ENCODE results near the gene LDB3.

The LDB3 gene

DNA sequence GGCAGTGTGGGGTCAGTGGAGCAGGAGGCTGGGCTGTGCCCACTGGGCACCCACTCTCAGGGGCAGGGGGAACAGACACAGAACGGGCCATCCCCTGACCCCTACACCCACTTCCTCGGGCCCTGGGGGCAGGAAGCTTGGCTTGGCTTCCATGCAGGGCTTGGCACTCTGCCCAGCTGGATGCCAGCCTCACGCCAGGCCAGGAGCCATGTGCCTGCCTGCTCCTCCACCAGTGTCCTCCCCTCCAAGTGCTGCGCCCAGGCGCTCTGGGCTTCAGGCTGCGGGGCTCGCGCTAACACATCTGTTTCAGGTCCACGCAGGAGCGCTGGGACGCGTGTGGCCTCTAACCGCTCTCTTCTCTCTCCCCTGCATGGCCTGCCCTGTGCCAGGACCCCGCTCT is 12.7 kb downstream of the LDB3 start:
- no peak overlapping the region for H3K27ac ChIP-seq
- DNase-seq (ENCODE audit: low read depth, low spot score), result no peak

DNA sequence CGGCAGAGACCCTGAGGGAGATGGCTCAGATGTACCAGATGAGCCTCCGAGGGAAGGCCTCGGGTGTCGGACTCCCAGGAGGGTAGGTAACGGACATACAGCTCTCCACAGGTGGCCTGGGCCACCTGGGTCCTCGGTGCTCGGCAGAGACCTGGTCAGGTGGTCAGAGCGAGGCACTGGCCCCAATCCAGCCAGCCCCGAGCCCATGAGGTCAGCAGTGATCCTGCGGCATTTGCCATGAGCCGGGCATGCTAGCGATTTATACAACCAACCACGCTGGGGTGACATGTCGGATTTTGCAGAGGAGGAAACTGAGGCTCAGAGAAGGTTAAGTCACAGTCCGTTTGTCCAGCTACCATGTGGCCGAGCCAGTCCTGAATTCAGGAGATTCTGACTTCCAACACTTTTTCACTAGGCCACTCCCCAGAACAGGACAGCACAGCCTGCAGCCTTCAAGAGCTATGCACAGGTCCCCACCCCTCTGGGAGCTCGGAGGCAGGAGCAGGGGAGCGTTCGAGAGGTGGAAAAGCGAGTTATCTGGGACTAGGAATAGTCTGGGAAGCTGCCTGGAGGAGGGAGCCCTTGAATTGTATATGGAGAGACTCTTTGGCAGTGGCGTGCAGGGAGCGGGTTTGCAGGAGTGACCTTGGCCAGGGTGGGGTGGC is 13.5 kb downstream of the LDB3 start:
- DNase-seq (ENCODE audit: low read depth, low spot score), result no peak
- H3K27ac ChIP-seq, result no peak overlapping the region

DNA sequence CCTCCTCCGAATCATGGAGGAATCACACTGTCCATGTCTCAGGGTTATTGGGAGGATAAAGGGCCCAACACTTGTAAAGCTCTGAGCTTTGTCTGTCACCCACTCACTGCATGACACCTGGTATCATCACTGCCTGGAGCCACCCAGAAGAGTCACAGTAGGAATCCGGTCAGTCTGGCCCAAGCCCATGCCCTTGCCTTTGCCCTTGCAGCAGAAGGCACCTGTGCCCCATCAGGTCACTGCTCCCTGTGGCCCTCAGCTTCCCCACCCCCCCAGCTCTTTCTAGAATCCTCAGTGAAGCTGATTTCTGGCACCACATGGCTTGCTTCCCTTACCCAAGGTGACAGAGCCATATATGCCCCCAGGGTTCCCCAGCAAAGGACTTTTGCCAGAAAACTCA is 14.4 kb downstream of the LDB3 start:
- no peak overlapping the region for H3K27ac ChIP-seq
- no peak for DNase-seq (ENCODE audit: low read depth, low spot score)

DNA sequence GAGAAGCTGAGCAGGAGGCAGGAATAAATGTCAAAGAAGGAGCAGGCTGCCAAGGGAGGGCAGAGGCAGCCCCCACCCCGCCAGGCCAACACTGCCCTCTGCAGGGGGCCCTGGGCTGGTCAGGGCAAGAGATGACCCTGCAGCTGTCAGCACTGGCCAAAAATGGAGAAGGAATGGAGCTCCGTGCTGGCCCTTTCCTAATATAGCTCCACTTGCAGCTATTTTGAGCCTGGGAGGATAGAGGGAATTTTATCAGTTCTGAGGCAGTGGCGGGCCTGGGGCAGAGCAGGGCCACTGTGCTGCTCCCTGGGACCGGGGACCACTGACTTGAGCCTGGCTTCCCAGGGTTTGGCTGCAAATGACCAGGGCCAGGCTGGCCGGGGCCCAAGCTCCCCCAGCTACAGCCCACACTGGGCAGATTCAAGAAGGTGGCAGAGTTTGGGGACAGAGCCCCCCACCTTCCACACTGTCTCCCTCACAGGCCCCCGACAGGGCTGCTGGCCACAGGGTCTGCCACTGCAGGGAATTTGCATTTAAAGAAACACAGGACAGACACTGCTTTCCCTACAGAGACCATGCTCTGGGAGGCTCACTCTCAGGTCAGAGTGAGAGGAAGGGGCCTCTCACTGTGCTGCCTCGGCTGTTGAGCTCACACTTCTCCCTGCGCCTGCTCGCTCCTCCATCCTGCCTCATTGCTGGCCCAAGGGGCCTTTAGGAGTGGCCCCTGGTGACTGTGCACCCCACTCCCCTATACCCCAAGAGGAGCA is 16.2 kb downstream of the LDB3 start:
- no peak for DNase-seq (ENCODE audit: low read depth, low spot score)
- no peak overlapping the region for H3K27ac ChIP-seq

DNA sequence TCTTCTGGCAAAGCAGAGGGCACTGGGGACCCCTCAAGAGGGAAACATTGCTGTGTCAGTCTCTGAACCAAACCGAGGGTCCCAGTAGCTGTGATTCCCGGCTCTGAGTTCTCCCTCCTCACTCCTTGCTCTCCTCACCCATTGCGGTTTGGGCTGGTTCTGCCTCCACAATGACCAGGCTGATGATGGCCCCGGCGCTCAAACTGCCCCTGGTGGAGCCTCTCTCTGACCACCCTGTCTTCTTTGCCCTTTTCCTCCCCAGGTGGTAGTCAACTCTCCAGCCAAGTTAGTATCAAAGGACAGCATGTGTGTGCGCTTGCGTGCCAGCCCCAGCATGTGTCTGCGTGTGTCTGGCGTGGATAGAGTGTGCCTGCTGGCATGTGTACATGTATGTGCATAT is 17.1 kb downstream of the LDB3 start:
- no peak overlapping the region for H3K27ac ChIP-seq
- DNase-seq (ENCODE audit: low read depth, low spot score), result no peak

DNA sequence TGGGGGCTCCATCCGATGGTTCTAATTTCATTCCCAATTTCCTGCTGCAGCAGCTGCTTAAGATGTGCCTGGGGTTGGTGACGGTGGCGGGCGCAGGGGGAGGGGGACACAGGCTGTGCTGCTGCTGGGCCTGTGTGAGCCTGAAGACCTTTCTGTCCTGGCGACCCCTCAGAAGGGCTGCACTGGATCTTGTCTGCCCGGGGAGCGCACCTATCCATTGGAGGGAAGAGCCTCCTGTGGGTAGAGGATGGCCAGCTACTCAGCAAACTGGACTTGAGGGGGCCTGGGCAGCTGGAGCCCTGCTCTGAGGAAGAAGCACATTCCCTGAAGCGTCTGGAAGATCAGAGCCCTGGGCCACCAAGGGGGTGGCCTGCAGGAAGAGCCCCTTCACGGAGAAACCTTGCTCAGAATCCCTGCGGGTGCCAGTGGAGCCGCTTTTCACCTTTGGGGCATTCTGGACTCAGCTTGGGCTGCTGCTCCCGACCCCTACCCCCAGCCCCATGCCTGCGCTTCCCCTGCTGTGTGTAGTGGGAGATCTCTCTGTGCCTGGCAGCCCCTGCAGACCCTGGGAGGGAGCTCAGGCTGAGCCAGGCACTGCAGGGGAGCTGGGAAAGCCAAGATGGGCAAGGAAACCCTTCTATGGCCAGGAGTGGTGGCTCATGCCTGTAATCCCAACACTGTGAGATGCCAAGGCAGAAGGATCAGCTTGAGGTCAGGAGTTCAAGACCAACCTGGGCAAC is 17.8 kb downstream of the LDB3 start:
- DNase-seq (ENCODE audit: low read depth, low spot score), result no peak

DNA sequence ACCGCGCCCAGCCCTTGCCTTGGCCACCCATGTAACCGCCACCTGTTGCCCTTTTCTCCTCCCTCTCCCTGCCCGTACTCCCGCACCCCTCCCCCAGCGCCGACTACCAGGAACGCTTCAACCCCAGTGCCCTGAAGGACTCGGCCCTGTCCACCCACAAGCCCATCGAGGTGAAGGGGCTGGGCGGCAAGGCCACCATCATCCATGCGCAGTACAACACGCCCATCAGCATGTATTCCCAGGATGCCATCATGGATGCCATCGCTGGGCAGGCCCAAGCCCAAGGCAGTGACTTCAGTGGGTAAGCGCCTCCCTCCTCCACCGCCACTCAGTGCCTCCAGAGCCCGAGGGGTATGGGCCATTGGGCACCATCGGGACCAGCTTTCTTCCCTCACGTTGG is 18.7 kb downstream of the LDB3 start:
- H3K27ac ChIP-seq, result no peak overlapping the region
- no peak for DNase-seq (ENCODE audit: low read depth, low spot score)

More for the DNA sequence above, 17.8 kb downstream of the LDB3 start:
- H3K27ac ChIP-seq, result no peak overlapping the region

DNA sequence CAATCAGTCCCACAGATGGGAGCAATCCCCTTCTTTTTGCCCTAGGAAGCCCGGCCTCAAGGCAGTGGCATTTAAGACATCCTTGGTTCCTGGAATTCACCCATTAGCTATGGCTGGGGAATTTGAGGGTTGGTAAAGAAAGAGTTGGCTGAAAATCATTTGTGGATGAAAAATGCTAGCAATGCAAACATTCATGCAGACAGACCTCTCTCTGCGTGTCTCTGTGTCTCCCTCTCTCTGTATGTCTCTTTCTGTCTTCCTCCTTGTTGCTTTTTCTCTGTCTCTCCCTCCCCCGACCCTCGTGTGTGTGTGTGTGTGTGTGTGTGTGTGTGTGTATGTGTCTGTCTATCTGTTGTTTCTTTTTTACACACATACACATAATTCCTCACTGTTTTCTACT is 19.4 kb downstream of the LDB3 start:
- DNase-seq (ENCODE audit: low read depth, low spot score), result no peak
- H3K27ac ChIP-seq, result no peak overlapping the region

DNA sequence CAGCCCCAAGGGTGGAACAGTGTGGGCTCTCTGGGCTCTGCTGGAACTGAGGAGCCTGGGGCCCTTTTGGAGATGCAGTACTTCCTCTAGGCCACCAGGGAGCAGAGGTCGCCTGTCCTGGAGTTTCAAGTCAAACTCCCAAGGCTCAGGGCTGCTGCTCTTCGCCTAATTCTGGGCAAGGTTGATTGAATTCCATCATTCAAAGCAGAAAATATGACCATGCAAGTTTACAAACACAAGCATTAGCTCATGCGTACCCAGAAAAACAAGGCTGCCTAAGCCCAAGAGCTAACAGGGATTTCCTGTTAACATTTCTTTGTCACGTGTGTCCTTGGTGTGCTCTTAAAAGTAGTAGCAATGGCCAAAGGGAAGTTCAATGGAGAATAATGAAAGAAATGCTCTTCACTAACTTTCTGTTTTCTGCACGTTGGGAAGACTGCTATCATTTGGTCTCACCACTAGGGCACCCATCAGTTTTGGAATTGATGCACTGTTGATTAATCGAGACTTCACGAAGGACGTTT is 20.1 kb downstream of the LDB3 start:
- no peak for DNase-seq (ENCODE audit: low read depth, low spot score)
- no peak overlapping the region for H3K27ac ChIP-seq

DNA sequence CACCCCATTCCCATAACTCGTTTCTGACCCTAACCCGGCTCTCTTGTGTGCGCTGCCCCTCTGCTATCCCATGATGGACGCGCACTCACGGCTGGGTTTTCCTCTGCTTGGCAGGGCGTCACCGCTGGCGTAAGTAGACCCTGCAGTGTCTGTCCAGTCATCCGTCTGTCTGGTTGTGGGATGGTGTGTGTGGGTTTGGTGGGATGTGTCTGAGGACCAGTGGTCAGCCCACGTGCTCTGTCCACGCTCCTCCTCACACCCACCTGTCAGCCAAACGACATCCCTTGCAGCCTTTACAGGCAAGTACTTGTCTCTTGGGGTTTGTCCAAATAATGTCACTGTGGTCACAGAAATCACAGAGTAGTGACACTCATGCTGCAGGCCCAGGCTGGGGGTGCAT is 20.8 kb downstream of the LDB3 start:
- no peak overlapping the region for H3K27ac ChIP-seq
- no peak for DNase-seq (ENCODE audit: low read depth, low spot score)

DNA sequence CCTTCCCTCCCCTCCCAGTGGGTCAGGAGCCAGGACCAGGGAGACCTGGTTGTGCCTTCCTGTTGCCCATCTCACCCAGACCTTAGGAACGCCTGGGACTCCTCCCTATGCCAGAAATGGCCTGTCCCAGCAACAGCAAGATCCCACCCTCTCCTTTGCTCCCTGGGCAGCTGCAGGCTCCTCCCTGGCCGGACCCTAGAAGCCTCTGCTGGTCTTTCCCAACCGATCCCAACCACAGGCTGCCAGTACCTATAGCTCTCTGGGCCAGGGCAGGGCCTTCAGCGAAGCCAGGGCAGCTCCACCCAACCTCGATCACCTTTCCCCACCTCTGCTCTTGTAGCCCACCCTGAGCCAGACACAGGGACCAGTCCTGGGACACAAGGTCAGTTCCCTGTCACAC is 21.9 kb downstream of the LDB3 start:
- H3K27ac ChIP-seq, result no peak overlapping the region
- no peak for DNase-seq (ENCODE audit: low read depth, low spot score)

DNA sequence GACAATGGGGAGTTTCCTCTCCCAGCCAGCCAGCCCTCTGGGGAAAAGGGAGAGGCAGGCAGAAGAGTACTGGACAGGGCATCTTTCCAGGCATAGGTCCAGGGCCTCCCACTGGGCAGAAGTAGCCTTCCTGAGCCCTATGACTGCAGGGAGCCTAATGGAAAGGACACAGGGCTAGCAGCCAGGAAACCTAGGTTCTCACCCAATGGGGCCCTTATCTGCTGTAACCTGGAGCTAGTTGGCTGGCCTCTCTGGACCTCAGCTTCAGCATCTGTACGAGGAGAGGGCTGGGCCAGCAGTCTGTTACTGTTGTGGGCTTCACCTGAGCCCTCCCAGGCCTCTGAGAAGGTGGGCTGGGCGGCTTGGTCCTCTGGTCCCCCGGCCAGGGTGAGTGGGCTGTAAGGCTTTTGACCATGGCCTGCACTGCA is 22.4 kb downstream of the LDB3 start:
- no peak overlapping the region for H3K27ac ChIP-seq
- DNase-seq (ENCODE audit: low read depth, low spot score), result no peak

DNA sequence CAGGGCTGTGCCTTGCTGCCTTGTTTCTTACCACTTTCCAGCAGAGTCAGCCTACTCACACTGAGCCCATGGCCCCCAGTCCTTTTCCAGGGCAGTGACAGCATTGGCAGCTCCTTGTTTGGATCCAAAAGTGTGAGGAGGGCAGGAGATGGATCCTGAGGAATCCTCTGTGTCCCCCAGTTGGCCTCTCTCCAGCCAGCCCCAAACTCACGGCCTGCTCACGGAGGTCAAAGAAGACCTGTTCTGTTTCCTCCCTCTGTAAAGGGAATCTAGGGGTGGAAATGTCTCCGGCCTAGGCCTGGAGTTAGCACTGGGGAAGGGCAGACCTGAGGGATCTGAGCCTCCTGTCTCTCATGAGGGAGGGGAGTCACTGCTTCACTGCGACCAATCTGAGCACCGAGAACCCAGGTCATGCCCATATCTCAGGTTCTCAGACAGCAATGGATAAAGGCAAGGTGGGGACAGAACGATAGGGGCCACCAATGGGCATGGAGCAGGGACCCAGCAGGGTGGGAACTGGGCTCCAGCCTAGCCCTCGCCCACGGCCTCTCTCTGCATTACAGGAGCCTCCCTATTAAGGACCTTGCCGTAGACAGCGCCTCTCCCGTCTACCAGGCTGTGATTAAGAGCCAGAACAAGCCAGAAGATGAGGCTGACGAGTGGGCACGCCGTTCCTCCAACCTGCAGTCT is 23.2 kb downstream of the LDB3 start:
- no peak overlapping the region for H3K27ac ChIP-seq
- no peak for DNase-seq (ENCODE audit: low read depth, low spot score)

DNA sequence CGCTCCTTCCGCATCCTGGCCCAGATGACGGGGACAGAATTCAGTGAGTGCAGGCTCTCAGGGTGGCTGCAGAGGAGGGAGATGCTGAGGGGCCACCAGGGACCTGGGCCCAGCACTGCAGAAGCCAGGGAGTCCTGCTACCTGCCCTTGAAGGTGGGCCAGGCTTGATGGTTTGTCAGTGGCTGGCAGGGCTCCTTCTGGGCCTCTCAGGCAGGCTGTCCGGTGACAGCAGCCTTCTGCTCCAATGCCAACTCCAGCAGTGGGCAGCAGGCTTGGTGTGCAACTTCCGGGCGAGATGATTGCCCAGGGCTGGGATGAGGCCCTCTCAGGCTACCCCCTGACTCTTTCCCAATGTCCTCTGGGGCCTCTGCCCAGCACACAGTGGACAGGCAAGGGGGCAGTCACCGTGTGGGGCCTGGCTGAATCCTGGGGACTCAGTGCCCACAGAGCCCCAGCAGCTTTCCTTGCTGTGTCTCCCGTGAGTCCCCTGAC is 23.8 kb downstream of the LDB3 start:
- H3K27ac ChIP-seq, result no peak overlapping the region
- no peak for DNase-seq (ENCODE audit: low read depth, low spot score)

DNA sequence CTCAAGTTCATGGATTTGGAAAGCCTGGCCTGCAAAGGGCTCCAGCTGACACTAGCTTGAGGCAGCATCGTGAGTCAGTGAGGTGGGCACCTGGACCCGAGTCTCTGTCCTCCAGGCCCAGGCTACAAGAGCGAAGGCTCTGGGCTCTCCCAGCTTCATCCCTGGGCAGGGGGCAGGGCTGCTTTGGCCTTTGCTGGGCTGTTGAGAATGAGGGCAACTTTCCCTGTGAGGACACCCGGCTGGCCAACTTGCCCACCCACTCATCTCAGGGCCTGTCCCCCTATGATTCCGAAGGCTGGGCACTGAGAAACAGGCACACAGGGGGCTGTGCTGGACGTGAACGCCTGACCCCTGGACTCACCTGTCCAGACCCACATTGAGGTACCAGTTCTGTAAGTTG is 24.4 kb downstream of the LDB3 start:
- no peak overlapping the region for H3K27ac ChIP-seq
- DNase-seq (ENCODE audit: low read depth, low spot score), result no peak

DNA sequence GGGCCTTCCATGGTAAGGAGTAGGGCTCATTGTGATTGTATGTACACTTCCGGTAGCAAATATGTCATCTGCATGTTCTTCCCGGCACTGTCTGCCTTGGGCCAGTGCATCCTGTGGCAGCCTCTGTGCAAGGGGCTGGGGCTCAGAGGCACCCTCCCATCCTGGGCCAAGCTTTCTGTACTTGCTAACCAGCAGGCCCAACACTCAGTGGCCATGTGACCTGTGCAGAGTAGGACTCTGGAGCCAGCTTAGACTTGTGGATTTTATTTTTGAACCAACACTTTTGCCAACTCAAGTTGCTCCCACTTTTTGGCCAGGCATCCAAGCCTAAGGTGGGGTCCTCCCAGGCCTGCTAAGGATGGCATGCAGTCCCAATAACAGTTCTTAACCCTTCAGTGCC is 25.0 kb downstream of the LDB3 start:
- DNase-seq (ENCODE audit: low read depth, low spot score), result no peak
- H3K27ac ChIP-seq, result no peak overlapping the region

DNA sequence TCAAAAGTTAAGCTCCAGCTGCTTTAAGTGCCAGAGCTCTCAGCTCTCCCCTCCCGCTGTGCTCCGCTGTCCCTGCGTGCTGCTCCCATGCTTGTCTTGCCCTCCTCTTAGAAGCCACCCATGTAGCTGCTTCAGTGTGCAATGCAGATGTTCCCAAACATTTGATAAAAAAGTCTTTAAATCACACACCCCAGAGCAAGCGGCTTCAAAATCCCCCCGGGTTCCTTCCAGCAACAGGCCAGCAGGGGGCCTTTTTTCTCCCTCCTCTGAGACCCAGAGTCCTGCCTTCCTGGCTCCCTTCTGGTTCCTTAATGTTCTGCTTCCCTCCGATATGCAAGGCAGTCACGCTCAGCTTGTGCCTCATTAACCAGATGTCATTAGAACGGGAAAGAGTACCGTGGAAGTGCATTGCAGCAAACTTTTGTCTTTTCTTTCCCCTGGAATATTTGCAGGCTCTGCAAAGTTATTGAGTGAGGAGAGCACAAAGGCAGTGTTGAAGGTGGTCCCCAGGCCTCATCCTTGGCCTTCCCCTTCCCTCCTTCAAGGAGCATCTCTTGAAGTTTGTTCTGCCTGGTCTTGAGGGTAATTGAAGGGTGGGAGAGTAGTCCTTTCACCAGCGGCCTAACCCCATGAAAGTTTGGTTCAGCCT is 25.5 kb downstream of the LDB3 start:
- DNase-seq (ENCODE audit: low read depth, low spot score), result no peak
- H3K27ac ChIP-seq, result no peak overlapping the region

DNA sequence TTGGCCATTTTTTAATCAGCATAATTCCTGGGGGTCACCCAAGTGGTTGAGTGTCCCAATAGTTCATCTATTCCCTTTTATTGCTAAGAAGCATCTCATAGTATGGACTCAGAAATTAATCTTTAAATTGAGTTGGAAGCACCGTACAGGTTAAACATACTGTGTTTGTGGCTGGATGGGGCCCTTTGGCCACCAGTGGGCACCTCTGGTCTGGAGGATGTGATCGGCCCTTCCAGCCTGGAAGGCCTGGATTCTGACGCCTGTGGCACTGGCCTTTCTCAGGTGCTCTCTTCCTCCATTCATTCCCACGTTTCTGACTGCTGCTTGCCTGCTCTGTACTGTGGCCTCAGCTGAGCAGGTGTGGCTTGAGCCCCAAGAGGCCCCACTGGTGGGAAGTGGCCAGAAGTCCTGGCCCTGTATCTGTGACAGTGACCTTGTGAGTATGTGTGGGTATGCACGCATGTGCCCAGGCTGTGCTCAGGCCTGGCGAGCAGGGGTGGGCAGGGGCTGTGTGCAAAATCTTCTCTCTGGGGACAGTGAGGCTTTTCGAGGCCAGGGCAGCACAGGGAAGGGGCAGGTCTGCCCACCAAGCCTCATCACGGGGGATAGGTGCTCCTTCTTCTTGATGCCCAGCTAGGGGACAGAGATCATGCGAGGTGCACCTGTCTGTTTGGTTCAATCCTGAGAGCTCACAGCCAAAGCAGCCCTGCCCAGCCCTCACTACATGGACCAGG is 30.1 kb downstream of the LDB3 start:
- H3K27ac ChIP-seq, result no peak overlapping the region
- no peak for DNase-seq (ENCODE audit: low read depth, low spot score)

DNA sequence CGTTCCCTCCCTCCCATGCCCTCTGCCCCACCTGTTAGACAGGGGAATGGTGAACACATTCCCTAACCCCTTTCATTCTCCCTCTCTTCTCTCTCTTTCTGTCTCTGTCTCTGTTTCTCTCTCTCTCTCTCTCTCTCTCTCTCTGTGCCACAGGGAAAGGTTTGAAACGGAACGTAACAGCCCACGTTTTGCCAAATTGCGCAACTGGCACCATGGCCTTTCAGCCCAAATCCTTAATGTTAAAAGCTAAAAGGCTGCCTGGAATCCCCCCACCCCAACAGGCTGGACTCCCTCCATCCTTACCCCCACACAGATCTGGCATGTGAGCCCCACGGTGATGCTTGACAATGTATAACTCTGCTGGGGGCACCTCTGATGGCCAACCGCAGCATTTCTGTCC is 30.8 kb downstream of the LDB3 start:
- H3K27ac ChIP-seq, result no peak overlapping the region
- no peak for DNase-seq (ENCODE audit: low read depth, low spot score)

Measured in epithelial cell of prostate (primary cell).